H9 (cell line): Measurements from ENCODE around the gene TGFA. TPM values are rescaled to one million over a fixed set of nuclear protein-coding genes. Genes with fewer than 3 reads are reported as not detected.

Source experiments
- DNase-seq: peaks from one replicate; pipeline ENCODE4 v3.0.0-alpha.2; 2017
- H2AFZ ChIP-seq: one replicate; pipeline ENCODE4 v1.6.1; 2013; ENCODE audit warnings: mild to moderate bottlenecking, low read length, control low read depth, moderate library complexity
- H2AK5ac ChIP-seq: 2 replicates; pipeline ENCODE4 v1.6.1; 2013; ENCODE audit warnings: low read length, control low read depth, mixed read lengths; ENCODE audit not compliant: insufficient read length
- H2BK120ac ChIP-seq: one replicate; pipeline ENCODE4 v1.6.1; 2013; ENCODE audit warnings: low read depth, mild to moderate bottlenecking, low read length, control low read depth, inconsistent platforms; ENCODE audit not compliant: poor library complexity, severe bottlenecking
- H2BK12ac ChIP-seq: 2 replicates; pipeline ENCODE4 v1.6.1; 2013; ENCODE audit warnings: low read length, control low read depth, mixed read lengths, low read depth; ENCODE audit not compliant: insufficient read length
- H2BK15ac ChIP-seq: 2 replicates; pipeline ENCODE4 v1.6.1; 2013; ENCODE audit warnings: low read depth, low read length, control low read depth
- H2BK20ac ChIP-seq: one replicate; pipeline ENCODE4 v1.6.1; 2013; ENCODE audit warnings: low read depth, mild to moderate bottlenecking, low read length, control low read depth, inconsistent platforms; ENCODE audit not compliant: poor library complexity, severe bottlenecking
- H2BK5ac ChIP-seq: 2 replicates; pipeline ENCODE4 v1.6.1; 2013; ENCODE audit warnings: low read length, control low read depth, mixed read lengths; ENCODE audit not compliant: insufficient read length
- H3K14ac ChIP-seq: 2 replicates; pipeline ENCODE4 v1.6.1; 2013; ENCODE audit warnings: low read length, control low read depth; ENCODE audit not compliant: insufficient read depth
- H3K18ac ChIP-seq: 2 replicates; pipeline ENCODE4 v1.6.1; 2013; ENCODE audit warnings: low read depth, mild to moderate bottlenecking, mixed read lengths, low read length, control low read depth; ENCODE audit not compliant: insufficient read length
- H3K23ac ChIP-seq: 2 replicates; pipeline ENCODE4 v1.6.1; 2013; ENCODE audit warnings: low read length, control low read depth, mixed read lengths, low read depth; ENCODE audit not compliant: insufficient read length
- H3K23me2 ChIP-seq: 2 replicates; pipeline ENCODE4 v1.6.1; 2013; ENCODE audit warnings: low read depth, mild to moderate bottlenecking, mixed read lengths, low read length, control low read depth; ENCODE audit not compliant: insufficient read length, poor library complexity, severe bottlenecking
- H3K27ac ChIP-seq: 2 replicates; pipeline ENCODE4 v1.5.1; 2013; ENCODE audit warnings: low read length, control low read depth, mixed read lengths, low read depth; ENCODE audit not compliant: insufficient read length
- H3K27me3 ChIP-seq: 2 replicates; pipeline ENCODE4 v1.6.1; 2013; ENCODE audit warnings: low read length, control low read depth, inconsistent platforms; ENCODE audit not compliant: insufficient read depth
- H3K4ac ChIP-seq: 2 replicates; pipeline ENCODE4 v1.6.1; 2013; ENCODE audit warnings: low read depth, mild to moderate bottlenecking, control low read depth, inconsistent platforms, low read length, moderate library complexity
- H3K4me1 ChIP-seq: 2 replicates; pipeline ENCODE4 v1.6.1; 2013; ENCODE audit warnings: low read length, control low read depth, inconsistent platforms; ENCODE audit not compliant: insufficient read depth
- H3K4me2 ChIP-seq: 2 replicates; pipeline ENCODE4 v1.6.1; 2013; ENCODE audit warnings: low read length, control low read depth, mixed read lengths; ENCODE audit not compliant: insufficient read length, insufficient read depth
- H3K56ac ChIP-seq: 2 replicates; pipeline ENCODE4 v1.6.1; 2013; ENCODE audit warnings: low read depth, mild to moderate bottlenecking, mixed read lengths, low read length, control low read depth; ENCODE audit not compliant: insufficient read length
- H3K79me1 ChIP-seq: 2 replicates; pipeline ENCODE4 v1.6.1; 2013; ENCODE audit warnings: low read depth, mild to moderate bottlenecking, moderate library complexity, low read length, control low read depth, inconsistent platforms; ENCODE audit not compliant: insufficient read depth, poor library complexity, severe bottlenecking
- H3K79me2 ChIP-seq: 2 replicates; pipeline ENCODE4 v1.6.1; 2013; ENCODE audit warnings: low read length, control low read depth, inconsistent platforms; ENCODE audit not compliant: insufficient read depth
- H3K9ac ChIP-seq: 2 replicates; pipeline ENCODE4 v1.6.1; 2013; ENCODE audit warnings: low read length, control low read depth, mixed read lengths; ENCODE audit not compliant: insufficient read length; ENCODE audit errors: extremely low read depth
- H3K9me3 ChIP-seq: one replicate; pipeline ENCODE4 v1.6.1; 2013; ENCODE audit warnings: low read depth, low read length, inconsistent platforms; ENCODE audit not compliant: control insufficient read depth
- H3T11ph ChIP-seq: one replicate; pipeline ENCODE4 v1.6.1; 2013; ENCODE audit warnings: mild to moderate bottlenecking, low read length, control low read depth, inconsistent platforms
- H4K20me1 ChIP-seq: one replicate; pipeline ENCODE4 v1.6.1; 2013; ENCODE audit not compliant: control insufficient read depth, insufficient read length, insufficient read depth
- H4K5ac ChIP-seq: 2 replicates; pipeline ENCODE4 v1.6.1; 2013; ENCODE audit warnings: low read depth, mild to moderate bottlenecking, mixed read lengths, low read length, control low read depth; ENCODE audit not compliant: insufficient read length
- H4K8ac ChIP-seq: replicated peaks from 2 replicates; pipeline ENCODE4 v1.6.1; 2013; ENCODE audit warnings: low read length, control low read depth, mixed read lengths, low read depth; ENCODE audit not compliant: insufficient read length
- H4K91ac ChIP-seq: 2 replicates; pipeline ENCODE4 v1.6.1; 2013; ENCODE audit warnings: low read depth, mild to moderate bottlenecking, moderate library complexity, mixed read lengths, low read length, control low read depth; ENCODE audit not compliant: insufficient read length
- H3K27ac Mint-ChIP-seq, 3 experiments: 2 replicates in 2 of 3; 3 replicates in 1 of 3; pipeline ENCODE4 v1.8.0; 2020 to 2021; ENCODE audit warnings: mixed read lengths in 3 of 3, mild to moderate bottlenecking in 1 of 3, moderate library complexity in 1 of 3
- H3K27me3 Mint-ChIP-seq: 2 replicates; pipeline ENCODE4 v1.8.0; 2021; ENCODE audit warnings: low read depth, mild to moderate bottlenecking, moderate library complexity, mixed read lengths
- H3K36me3 Mint-ChIP-seq, 3 experiments: 2 replicates in 2 of 3; 3 replicates in 1 of 3; pipeline ENCODE4 v1.8.0; 2020 to 2021; ENCODE audit warnings: low read depth in 3 of 3, mixed read lengths in 3 of 3; ENCODE audit not compliant: insufficient read depth in 1 of 3
- H3K4me1 Mint-ChIP-seq, 2 experiments: 2 replicates each; pipeline ENCODE4 v1.8.0; 2020; ENCODE audit warnings: mixed read lengths in 2 of 2
- H3K4me3 Mint-ChIP-seq, 2 experiments: 2 replicates in 1 of 2; 3 replicates in 1 of 2; pipeline ENCODE4 v1.8.0; 2020 to 2021; ENCODE audit warnings: mild to moderate bottlenecking in 2 of 2, mixed read lengths in 2 of 2, moderate library complexity in 1 of 2
- H3K9me3 Mint-ChIP-seq, 2 experiments: 2 replicates in 1 of 2; 3 replicates in 1 of 2; pipeline ENCODE4 v1.8.0; 2020; ENCODE audit warnings: mild to moderate bottlenecking in 2 of 2, mixed read lengths in 2 of 2, moderate library complexity in 1 of 2
- WGBS: extraction: QIAGEN DNeasy Blood & Tissue Kit; methylation state at CpG from one replicate; pipeline ENCODE4 v1.1.7; 2013; ENCODE audit warnings: missing lambda C conversion rate, low lambda C conversion rate, mixed read lengths; ENCODE audit not compliant: insufficient read length; ENCODE audit errors: extremely low coverage; 5-methylcytosine and 5-hydroxymethylcytosine counted together
- total RNA-seq: library from RNA; stranded (reverse); gene quantifications from 2 replicates; pipeline ENCODE4 v1.2.1, GENCODE V29; 2021
- TF ChIP-seq, protein P1 (sequence below): fragments of 200-600 bp; sonication (generic); conservative IDR thresholded peaks from 3 replicates; pipeline ENCODE4 v1.8.0; 2021; ENCODE audit warnings: antibody characterized with exemption, mild to moderate bottlenecking

The TGFA gene
- total RNA-seq, 1 experiment from 2014 or later, result 3.3 TPM

DNA sequence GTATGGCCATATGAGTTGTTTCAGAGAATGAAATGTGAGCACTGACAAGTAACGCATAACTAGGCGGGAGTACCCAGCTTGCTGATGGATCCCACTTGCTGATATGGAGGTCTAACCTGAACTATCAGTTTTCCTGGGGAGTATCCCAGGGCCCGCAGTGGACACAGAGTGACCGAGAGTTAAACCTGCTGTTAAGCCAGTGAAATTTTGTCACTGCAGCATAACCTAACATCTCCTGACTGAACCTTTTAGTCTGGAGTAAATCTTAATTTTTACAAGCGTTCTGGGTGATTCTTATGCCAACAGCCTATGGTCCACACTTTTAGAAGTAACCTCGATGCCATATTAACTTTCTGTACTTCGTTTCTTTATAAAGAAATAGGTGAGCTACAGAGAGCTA lies 54.4 kb downstream of the TGFA start:
- no peaks in the 10 kb centered on the region for H3K79me2 ChIP-seq
- no peak overlapping the region for H3T11ph ChIP-seq
- H3K9me3 ChIP-seq, result no peaks in the 10 kb centered on the region
- H3K23me2 ChIP-seq, result no peaks in the 10 kb centered on the region
- H3K4ac ChIP-seq, result no peak overlapping the region
- no peak overlapping the region for H4K91ac ChIP-seq
- no peak overlapping the region for H3K56ac ChIP-seq
- no peak overlapping the region for H2AFZ ChIP-seq
- H4K5ac ChIP-seq, result no peak overlapping the region
- no peak overlapping the region for H2BK120ac ChIP-seq
- no CpG with 5 or more reads among the region's 7 CpGs for WGBS
- Mint-ChIP-seq H3K4me1 (peaks cover 16 to 18% of the 10 kb centered on the region in 2 experiments), H3K36me3 (no peaks in the 10 kb centered on the region), H3K27me3 (no peaks in the 10 kb centered on the region), H3K4me3 (no peak overlapping the region), H3K27ac (no peak overlapping the region), H3K9me3 (no peaks in the 10 kb centered on the region)
- H4K8ac ChIP-seq, result no peak overlapping the region
- H3K9ac ChIP-seq, result no peak overlapping the region
- H3K79me1 ChIP-seq, result no peaks in the 10 kb centered on the region
- H3K23ac ChIP-seq, result no peak overlapping the region
- H3K27ac ChIP-seq, result no peak overlapping the region
- H2BK5ac ChIP-seq, result no peak overlapping the region
- no peaks in the 10 kb centered on the region for H3K27me3 ChIP-seq
- no peak overlapping the region for H3K4me2 ChIP-seq
- no peak overlapping the region for H2BK15ac ChIP-seq
- peaks cover 2% of the 10 kb centered on the region; the same call in 1 of the 2 replicates for H3K4me1 ChIP-seq
- no peaks in the 10 kb centered on the region for H4K20me1 ChIP-seq
- TF ChIP-seq, protein P1, sequence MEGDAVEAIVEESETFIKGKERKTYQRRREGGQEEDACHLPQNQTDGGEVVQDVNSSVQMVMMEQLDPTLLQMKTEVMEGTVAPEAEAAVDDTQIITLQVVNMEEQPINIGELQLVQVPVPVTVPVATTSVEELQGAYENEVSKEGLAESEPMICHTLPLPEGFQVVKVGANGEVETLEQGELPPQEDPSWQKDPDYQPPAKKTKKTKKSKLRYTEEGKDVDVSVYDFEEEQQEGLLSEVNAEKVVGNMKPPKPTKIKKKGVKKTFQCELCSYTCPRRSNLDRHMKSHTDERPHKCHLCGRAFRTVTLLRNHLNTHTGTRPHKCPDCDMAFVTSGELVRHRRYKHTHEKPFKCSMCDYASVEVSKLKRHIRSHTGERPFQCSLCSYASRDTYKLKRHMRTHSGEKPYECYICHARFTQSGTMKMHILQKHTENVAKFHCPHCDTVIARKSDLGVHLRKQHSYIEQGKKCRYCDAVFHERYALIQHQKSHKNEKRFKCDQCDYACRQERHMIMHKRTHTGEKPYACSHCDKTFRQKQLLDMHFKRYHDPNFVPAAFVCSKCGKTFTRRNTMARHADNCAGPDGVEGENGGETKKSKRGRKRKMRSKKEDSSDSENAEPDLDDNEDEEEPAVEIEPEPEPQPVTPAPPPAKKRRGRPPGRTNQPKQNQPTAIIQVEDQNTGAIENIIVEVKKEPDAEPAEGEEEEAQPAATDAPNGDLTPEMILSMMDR, result no peak
- no peak for DNase-seq
- no peak overlapping the region for H3K18ac ChIP-seq
- no peak overlapping the region for H2BK12ac ChIP-seq
- H2AK5ac ChIP-seq, result no peak overlapping the region
- no peak overlapping the region for H3K14ac ChIP-seq
- H2BK20ac ChIP-seq, result no peak overlapping the region
